ENCODE measurements around the gene TBCC.

Gene TBCC

GRCh38 chr6:42761287-42762067 lies 15.6 kb upstream of the TBCC start:
- DNase-seq (ENCODE audit: low read depth): no peak
- TF ChIP-seq CTCF (IDR thresholded peaks at IDR 0.05; ENCODE audit: low read depth, low read length, missing control alignments): no peak
- no peak overlapping the region for H3K4me3 ChIP-seq (ENCODE audit: low read depth, low read length)

GRCh38 chr6:42758756-42759430 lies 13.0 kb upstream of the TBCC start:
- no peak overlapping the region for H3K4me3 ChIP-seq (ENCODE audit: low read depth, low read length)
- DNase-seq (ENCODE audit: low read depth): no peak
- TF ChIP-seq CTCF (IDR thresholded peaks at IDR 0.05; ENCODE audit: low read depth, low read length, missing control alignments): no peak

- TF ChIP-seq CTCF (IDR thresholded peaks at IDR 0.05; ENCODE audit: low read depth, low read length, missing control alignments): no peak
- DNase-seq (ENCODE audit: low read depth): no peak
- no peak overlapping the region for H3K4me3 ChIP-seq (ENCODE audit: low read depth, low read length)
These were observed 10.8 kb upstream of the TBCC start for GRCh38 chr6:42756722-42757121.

GRCh38 chr6:42754759-42755158 lies 8.9 kb upstream of the TBCC start:
- no peak for DNase-seq (ENCODE audit: low read depth)
- no peak for TF ChIP-seq CTCF (IDR thresholded peaks at IDR 0.05; ENCODE audit: low read depth, low read length, missing control alignments)
- H3K4me3 ChIP-seq (ENCODE audit: low read depth, low read length): no peak overlapping the region

- no peak overlapping the region for H3K4me3 ChIP-seq (ENCODE audit: low read depth, low read length)
- DNase-seq (ENCODE audit: low read depth): no peak
- no peak for TF ChIP-seq CTCF (IDR thresholded peaks at IDR 0.05; ENCODE audit: low read depth, low read length, missing control alignments)
These were observed 5.2 kb upstream of the TBCC start for GRCh38 chr6:42751055-42751454.

GRCh38 chr6:42748203-42748898 lies 2.4 kb upstream of the TBCC start:
- TF ChIP-seq CTCF (IDR thresholded peaks at IDR 0.05; ENCODE audit: low read depth, low read length, missing control alignments): no peak
- peak overlapping the region; percentile 76 for H3K4me3 ChIP-seq (ENCODE audit: low read depth, low read length)
- DNase-seq (ENCODE audit: low read depth): no peak

Data from GM12864 (cell line).